ENCODE data around the gene TSC22D3. TPM values are rescaled to one million over a fixed set of nuclear protein-coding genes. Genes with fewer than 3 reads are reported as not detected.

TSC22D3 gene
- total RNA-seq, 6 experiments from 2014 or later, result 11.0 to 17.8 (median 12.2) TPM

DNA sequence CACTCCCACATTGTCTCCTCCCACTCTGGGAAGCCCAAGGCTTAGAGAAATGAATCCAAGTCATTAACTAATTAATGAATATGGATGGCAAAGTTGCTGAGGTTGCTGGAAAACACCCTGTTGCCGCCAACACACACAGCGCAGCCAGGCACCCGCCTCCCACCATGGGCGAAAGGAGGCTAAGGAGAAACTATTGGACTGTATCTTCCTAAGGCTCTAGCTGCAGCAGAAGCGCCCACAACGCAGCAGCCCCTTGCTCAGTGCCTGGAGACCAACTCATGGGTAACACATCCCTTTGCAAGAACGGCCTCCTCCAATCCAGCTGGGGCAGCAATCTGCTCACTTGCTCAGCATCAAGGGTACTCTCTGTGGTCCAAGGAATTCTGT is 34.2 kb downstream of the TSC22D3 start:
- Mint-ChIP-seq H3K36me3 (ENCODE audit: low read depth) (no peaks in the 10 kb centered on the region), H3K27me3 (ENCODE audit: insufficient read depth) (peaks cover 7% of the 10 kb centered on the region; the same call in 1 of the 2 replicates), H3K27ac (no peak overlapping the region), H3K9me3 (no peaks in the 10 kb centered on the region), H3K4me3 (peak overlapping the region; percentile 74), H3K4me1 (ENCODE audit: low read depth) (peaks cover 21% of the 10 kb centered on the region)
- no peak for DNase-seq
- TF ChIP-seq, protein P1, sequence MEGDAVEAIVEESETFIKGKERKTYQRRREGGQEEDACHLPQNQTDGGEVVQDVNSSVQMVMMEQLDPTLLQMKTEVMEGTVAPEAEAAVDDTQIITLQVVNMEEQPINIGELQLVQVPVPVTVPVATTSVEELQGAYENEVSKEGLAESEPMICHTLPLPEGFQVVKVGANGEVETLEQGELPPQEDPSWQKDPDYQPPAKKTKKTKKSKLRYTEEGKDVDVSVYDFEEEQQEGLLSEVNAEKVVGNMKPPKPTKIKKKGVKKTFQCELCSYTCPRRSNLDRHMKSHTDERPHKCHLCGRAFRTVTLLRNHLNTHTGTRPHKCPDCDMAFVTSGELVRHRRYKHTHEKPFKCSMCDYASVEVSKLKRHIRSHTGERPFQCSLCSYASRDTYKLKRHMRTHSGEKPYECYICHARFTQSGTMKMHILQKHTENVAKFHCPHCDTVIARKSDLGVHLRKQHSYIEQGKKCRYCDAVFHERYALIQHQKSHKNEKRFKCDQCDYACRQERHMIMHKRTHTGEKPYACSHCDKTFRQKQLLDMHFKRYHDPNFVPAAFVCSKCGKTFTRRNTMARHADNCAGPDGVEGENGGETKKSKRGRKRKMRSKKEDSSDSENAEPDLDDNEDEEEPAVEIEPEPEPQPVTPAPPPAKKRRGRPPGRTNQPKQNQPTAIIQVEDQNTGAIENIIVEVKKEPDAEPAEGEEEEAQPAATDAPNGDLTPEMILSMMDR (IDR thresholded peaks at IDR 0.05), result no peak

DNA sequence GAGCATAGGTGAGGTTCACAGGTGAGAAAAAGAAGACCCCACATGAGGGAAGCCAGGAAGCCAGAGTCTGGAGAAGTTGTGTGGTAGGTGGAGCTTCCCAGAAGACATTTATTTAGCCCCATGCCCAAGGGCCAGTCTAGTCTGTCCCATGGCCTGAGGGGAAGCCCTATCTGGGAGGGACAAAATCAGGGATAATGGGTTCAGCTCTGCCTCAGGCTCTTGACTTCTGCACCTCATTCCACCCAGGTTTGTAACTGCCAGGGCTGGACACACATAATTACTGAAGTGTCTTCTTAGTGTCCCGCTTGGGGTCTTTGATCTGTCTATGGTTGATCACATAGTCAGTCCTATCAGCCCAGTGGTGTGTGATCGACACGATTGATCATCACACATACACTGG is 36.0 kb downstream of the TSC22D3 start:
- TF ChIP-seq, protein P1 (IDR thresholded peaks at IDR 0.05), result no peak
- H3K36me3 Mint-ChIP-seq (ENCODE audit: low read depth), result no peaks in the 10 kb centered on the region
- H3K4me3 Mint-ChIP-seq, result no peak overlapping the region
- H3K27me3 Mint-ChIP-seq (ENCODE audit: insufficient read depth), result peaks cover 7% of the 10 kb centered on the region; the same call in 1 of the 2 replicates
- peaks cover 21% of the 10 kb centered on the region for H3K4me1 Mint-ChIP-seq (ENCODE audit: low read depth)
- no peak overlapping the region for H3K27ac Mint-ChIP-seq
- DNase-seq, result no peak
- no peaks in the 10 kb centered on the region for H3K9me3 Mint-ChIP-seq

DNA sequence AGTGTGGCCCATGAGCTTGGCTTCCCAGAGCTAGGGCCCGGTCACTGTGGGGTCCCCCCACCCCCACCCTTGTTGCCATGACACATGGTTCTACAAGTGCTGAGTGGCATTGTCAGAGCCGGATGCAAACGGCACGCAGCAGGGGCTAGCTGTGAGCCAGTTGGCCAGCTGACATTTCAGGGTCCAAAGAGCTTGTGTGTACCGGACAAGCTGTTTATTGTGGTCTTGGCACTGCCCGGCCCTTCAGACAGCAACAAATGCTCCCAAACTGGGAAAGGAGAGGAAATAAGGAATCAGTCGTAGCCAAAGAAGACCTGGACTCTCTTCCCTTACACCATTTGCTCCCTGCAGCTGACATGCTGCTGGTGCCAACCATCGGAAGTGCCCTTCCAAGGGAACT is 36.8 kb downstream of the TSC22D3 start:
- Mint-ChIP-seq H3K36me3 (ENCODE audit: low read depth) (no peaks in the 10 kb centered on the region), H3K9me3 (no peaks in the 10 kb centered on the region), H3K27me3 (ENCODE audit: insufficient read depth) (peaks cover 7% of the 10 kb centered on the region), H3K4me1 (ENCODE audit: low read depth) (peaks cover 21% of the 10 kb centered on the region), H3K4me3 (no peak overlapping the region), H3K27ac (no peak overlapping the region)
- DNase-seq, result no peak
- TF ChIP-seq, protein P1 (IDR thresholded peaks at IDR 0.05), result no peak

DNA sequence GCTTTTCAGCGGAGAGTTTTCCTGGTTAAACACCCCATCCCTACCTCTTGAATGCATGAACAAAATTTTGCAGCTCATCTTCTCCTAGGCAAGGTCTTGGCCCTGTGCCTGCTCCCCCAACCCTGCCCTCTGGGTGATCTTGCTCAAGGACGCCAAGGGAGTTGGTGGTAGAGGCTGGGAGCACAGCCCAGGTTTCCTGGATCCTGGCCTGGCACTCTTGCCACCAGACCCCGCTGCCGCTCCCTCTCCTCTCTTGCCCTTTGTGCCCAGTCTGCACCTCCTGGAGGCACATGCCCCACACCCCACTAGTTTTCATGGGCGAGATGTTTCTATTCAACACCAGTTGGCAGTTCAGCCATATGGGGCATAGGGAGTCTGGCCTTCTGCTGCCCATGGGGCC is 37.3 kb downstream of the TSC22D3 start:
- H3K27me3 Mint-ChIP-seq (ENCODE audit: insufficient read depth), result peaks cover 7% of the 10 kb centered on the region
- no peaks in the 10 kb centered on the region for H3K9me3 Mint-ChIP-seq
- H3K4me3 Mint-ChIP-seq, result no peak overlapping the region
- no peak overlapping the region for H3K27ac Mint-ChIP-seq
- DNase-seq, result no peak
- TF ChIP-seq, protein P1 (IDR thresholded peaks at IDR 0.05), result no peak
- H3K36me3 Mint-ChIP-seq (ENCODE audit: low read depth), result no peaks in the 10 kb centered on the region
- peaks cover 21% of the 10 kb centered on the region for H3K4me1 Mint-ChIP-seq (ENCODE audit: low read depth)

DNA sequence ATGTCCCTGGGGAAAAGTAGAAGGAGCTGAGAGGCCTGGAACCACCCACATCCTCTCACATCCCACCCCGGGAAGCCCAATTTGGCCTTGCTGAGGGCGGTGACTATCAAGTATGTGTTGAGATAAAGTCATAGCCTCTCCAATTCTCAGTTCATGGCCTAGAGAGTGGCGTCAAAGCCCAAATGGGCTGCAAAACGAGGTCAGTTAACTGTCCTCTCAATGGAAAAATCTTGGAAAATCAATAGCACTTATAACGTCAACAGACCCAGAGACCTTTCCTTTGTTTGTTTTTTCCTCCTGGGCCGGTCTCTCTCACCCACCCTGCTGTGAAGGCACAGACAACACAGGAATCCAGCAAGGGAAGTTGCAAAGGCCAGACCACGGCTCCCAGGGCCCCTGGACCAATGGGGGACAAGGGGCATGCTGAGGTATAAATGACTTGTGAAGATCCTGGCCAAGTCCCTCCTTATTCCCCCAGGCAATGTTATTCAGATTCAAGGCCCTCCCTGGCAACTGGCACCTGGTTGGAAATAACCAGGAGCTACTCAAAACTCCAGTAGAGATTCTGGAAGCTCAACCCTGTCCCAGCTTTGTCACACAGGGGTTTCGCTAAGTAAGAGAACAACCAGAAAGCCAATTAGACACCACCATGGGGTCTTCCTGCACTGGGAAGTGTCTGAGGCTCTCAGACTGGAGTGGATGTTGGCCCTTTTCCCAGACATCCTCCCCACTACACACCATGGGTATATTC is 38.6 kb downstream of the TSC22D3 start:
- H3K4me3 Mint-ChIP-seq, result no peak overlapping the region
- H3K27me3 Mint-ChIP-seq (ENCODE audit: insufficient read depth), result peaks cover 5% of the 10 kb centered on the region
- H3K4me1 Mint-ChIP-seq (ENCODE audit: low read depth), result peaks cover 19% of the 10 kb centered on the region
- H3K27ac Mint-ChIP-seq, result no peak overlapping the region
- H3K9me3 Mint-ChIP-seq, result no peaks in the 10 kb centered on the region
- no peaks in the 10 kb centered on the region for H3K36me3 Mint-ChIP-seq (ENCODE audit: low read depth)
- no peak for DNase-seq
- TF ChIP-seq, protein P1 (IDR thresholded peaks at IDR 0.05), result no peak

Measured in HFFc6 (cell line).